ENCODE measurements around the gene SLC6A8. TPM values are rescaled to one million over a fixed set of nuclear protein-coding genes. Genes with fewer than 3 reads are reported as not detected.
"Not testable (repeated sequence)": the region's sequence is repeated elsewhere in the genome, so short reads cannot be mapped to it uniquely, and the experiment has no call there.

SLC6A8 gene
- total and polyA plus RNA-seq, 5 donors from 2014 or later, result 0.08 to 3.4 (median 0.28) TPM

- Histone ChIP-seq H3K27ac (ENCODE audit: insufficient read depth, low read length, poor library complexity, severe bottlenecking) (no peak overlapping the region), H3K36me3 (ENCODE audit: control insufficient read depth, insufficient read depth, low read length) (no peaks in the 10 kb centered on the region), H3K4me3 (ENCODE audit: low read depth, low read length) (no peak overlapping the region), H3K27me3 (ENCODE audit: control insufficient read depth, insufficient read depth, low read length) (no peaks in the 10 kb centered on the region), H3K4me1 (ENCODE audit: control insufficient read depth, insufficient read depth, low read length, poor library complexity, severe bottlenecking) (peaks cover 11% of the 10 kb centered on the region), H3K9me3 (ENCODE audit: control insufficient read depth in 2 of 2, low read length in 2 of 2) (no peaks in the 10 kb centered on the region)
- H3K4me3 Mint-ChIP-seq, result no peak overlapping the region
- H3K36me3 Mint-ChIP-seq, result no peaks in the 10 kb centered on the region
- H3K4me1 Mint-ChIP-seq, result peaks cover 0 to 19% (median under 1%) of the 10 kb centered on the region in 4 donors
- no peak overlapping the region for H3K27ac Mint-ChIP-seq
- no peaks in the 10 kb centered on the region for H3K27me3 Mint-ChIP-seq
- no peak for ATAC-seq (ENCODE audit: low read depth in 2 of 2)
- no peaks in the 10 kb centered on the region for H3K9me3 Mint-ChIP-seq
- no peak for DNase-seq
Observed at GRCh38 chrX:153740631-153741222, 53.0 kb downstream of the SLC6A8 start.

DNA sequence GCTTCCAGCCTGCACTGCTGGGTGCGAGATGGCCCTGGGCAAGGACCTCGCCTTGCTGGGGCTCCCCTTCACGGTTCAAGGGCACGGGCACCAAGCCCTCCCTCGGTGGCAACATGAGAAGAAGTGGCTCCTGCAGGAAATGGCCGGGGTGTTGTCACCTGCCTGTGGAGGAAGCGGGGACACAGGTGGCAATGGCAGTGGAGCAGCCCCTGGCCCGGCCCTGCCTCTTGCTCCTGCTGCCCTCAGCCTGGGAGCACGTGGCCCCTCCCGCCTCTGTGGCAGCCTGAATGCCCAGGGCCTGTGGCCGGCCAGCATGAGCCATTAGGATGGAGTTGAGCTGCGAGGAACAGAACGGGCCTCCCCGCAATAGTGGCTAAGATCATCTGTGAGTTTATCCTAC, 53.7 kb downstream of the SLC6A8 start:
- Mint-ChIP-seq H3K36me3 (no peaks in the 10 kb centered on the region), H3K4me1 (peaks cover 0 to 19% (median 0%) of the 10 kb centered on the region in 4 donors), H3K9me3 (no peaks in the 10 kb centered on the region), H3K27me3 (no peaks in the 10 kb centered on the region), H3K4me3 (no peak overlapping the region), H3K27ac (no peak overlapping the region)
- DNase-seq, result no peak
- H3K9me3 ChIP-seq (ENCODE audit: control insufficient read depth in 2 of 2, low read length in 2 of 2), result no peaks in the 10 kb centered on the region
- ATAC-seq (ENCODE audit: low read depth in 2 of 2), result no peak
- H3K27ac ChIP-seq (ENCODE audit: insufficient read depth, low read length, poor library complexity, severe bottlenecking), result no peak overlapping the region
- H3K4me1 ChIP-seq (ENCODE audit: control insufficient read depth, insufficient read depth, low read length, poor library complexity, severe bottlenecking), result peaks cover 11% of the 10 kb centered on the region
- no peak overlapping the region for H3K4me3 ChIP-seq (ENCODE audit: low read depth, low read length)
- H3K36me3 ChIP-seq (ENCODE audit: control insufficient read depth, insufficient read depth, low read length), result no peaks in the 10 kb centered on the region
- H3K27me3 ChIP-seq (ENCODE audit: control insufficient read depth, insufficient read depth, low read length), result no peaks in the 10 kb centered on the region

DNA sequence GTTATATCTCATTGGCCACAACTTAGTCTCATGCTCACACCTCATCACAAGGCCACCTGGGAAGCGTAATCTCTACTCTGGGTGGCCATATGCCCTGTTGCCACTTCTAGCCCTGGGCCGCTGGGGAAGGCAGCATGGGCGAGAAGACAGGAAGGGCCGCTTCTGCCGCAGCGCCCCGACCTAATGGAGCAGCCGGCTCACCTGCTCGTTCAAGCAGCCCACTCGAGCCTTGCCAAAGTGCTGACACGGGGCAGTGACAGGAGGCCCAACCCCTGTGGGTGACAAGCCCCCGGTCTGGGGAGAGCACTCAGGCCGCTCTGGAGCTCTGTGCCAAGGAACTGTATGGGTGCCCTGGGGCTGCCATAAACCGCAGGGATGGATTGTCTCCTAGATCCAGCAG, 54.4 kb downstream of the SLC6A8 start:
- H3K27me3 ChIP-seq (ENCODE audit: control insufficient read depth, insufficient read depth, low read length); H3K36me3 ChIP-seq (ENCODE audit: control insufficient read depth, insufficient read depth, low read length); H3K4me3 Mint-ChIP-seq; H3K9me3 Mint-ChIP-seq; H3K27me3 Mint-ChIP-seq; H3K27ac ChIP-seq (ENCODE audit: insufficient read depth, low read length, poor library complexity, severe bottlenecking); H3K27ac Mint-ChIP-seq; H3K36me3 Mint-ChIP-seq; ATAC-seq (ENCODE audit: low read depth in 2 of 2); DNase-seq; H3K9me3 ChIP-seq (ENCODE audit: control insufficient read depth in 2 of 2, low read length in 2 of 2); H3K4me3 ChIP-seq (ENCODE audit: low read depth, low read length): not testable (repeated sequence)
- peaks cover 0 to 19% (median 0%) of the 10 kb centered on the region in 4 donors for H3K4me1 Mint-ChIP-seq
- peaks cover 11% of the 10 kb centered on the region for H3K4me1 ChIP-seq (ENCODE audit: control insufficient read depth, insufficient read depth, low read length, poor library complexity, severe bottlenecking)

- H3K36me3 ChIP-seq (ENCODE audit: control insufficient read depth, insufficient read depth, low read length); H3K36me3 Mint-ChIP-seq; H3K27ac Mint-ChIP-seq; H3K27me3 Mint-ChIP-seq; H3K27ac ChIP-seq (ENCODE audit: insufficient read depth, low read length, poor library complexity, severe bottlenecking); H3K9me3 Mint-ChIP-seq; H3K27me3 ChIP-seq (ENCODE audit: control insufficient read depth, insufficient read depth, low read length); H3K4me3 ChIP-seq (ENCODE audit: low read depth, low read length); H3K9me3 ChIP-seq (ENCODE audit: control insufficient read depth in 2 of 2, low read length in 2 of 2); DNase-seq; ATAC-seq (ENCODE audit: low read depth in 2 of 2); H3K4me3 Mint-ChIP-seq: not testable (repeated sequence)
- peaks cover 11% of the 10 kb centered on the region for H3K4me1 ChIP-seq (ENCODE audit: control insufficient read depth, insufficient read depth, low read length, poor library complexity, severe bottlenecking)
- peaks cover 0 to 19% (median 0%) of the 10 kb centered on the region in 4 donors for H3K4me1 Mint-ChIP-seq
Observed at GRCh38 chrX:153742796-153743467, 55.2 kb downstream of the SLC6A8 start.

DNA sequence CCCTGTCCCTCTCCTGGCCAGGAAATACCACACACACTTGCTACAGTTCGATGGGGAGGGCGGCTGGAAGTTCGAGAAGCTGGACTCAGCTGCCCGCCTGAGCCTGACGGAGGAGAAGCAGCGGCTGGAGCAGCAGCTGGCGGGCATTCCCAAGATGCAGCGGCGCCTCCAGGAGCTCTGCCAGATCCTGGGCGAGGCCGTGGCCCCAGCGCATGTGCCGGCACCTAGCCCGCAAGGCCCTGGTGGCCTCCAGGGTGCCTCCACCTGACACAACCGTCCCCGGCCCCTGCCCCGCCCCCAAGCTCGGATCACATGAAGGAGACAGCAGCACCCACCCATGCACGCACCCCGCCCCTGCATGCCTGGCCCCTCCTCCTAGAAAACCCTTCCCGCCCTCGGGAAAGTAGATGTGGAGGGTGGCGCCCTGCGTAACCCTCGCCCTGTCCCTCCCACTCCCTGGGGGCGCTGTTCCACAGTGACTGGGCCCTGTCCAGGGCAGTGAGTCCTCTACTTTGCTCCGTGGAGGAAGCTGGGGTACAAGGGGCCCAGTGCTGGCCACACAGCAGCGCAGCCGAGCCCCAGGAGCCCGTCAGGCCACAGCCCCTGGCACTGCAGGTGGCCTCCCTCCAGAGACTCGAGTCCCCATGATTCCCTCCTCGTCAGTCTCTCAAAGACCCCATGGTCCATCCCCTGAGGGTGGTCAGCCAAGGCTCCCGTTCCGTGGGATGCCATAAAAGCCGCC, 55.9 kb downstream of the SLC6A8 start:
- not testable (repeated sequence) for H3K4me3 ChIP-seq (ENCODE audit: low read depth, low read length); H3K27me3 Mint-ChIP-seq; H3K4me3 Mint-ChIP-seq; H3K27ac ChIP-seq (ENCODE audit: insufficient read depth, low read length, poor library complexity, severe bottlenecking); H3K9me3 Mint-ChIP-seq; ATAC-seq (ENCODE audit: low read depth in 2 of 2); H3K36me3 ChIP-seq (ENCODE audit: control insufficient read depth, insufficient read depth, low read length); H3K27me3 ChIP-seq (ENCODE audit: control insufficient read depth, insufficient read depth, low read length); H3K9me3 ChIP-seq (ENCODE audit: control insufficient read depth in 2 of 2, low read length in 2 of 2); DNase-seq; H3K36me3 Mint-ChIP-seq; H3K27ac Mint-ChIP-seq
- peaks cover 0 to 19% (median 0%) of the 10 kb centered on the region in 4 donors for H3K4me1 Mint-ChIP-seq
- peaks cover 11% of the 10 kb centered on the region for H3K4me1 ChIP-seq (ENCODE audit: control insufficient read depth, insufficient read depth, low read length, poor library complexity, severe bottlenecking)

- H3K27me3 ChIP-seq (ENCODE audit: control insufficient read depth, insufficient read depth, low read length), result no peaks in the 10 kb centered on the region
- peak overlapping the region in 1 of 3 donors; percentile 25 for H3K27ac Mint-ChIP-seq
- H3K4me1 Mint-ChIP-seq, result peaks cover 0 to 19% (median 0%) of the 10 kb centered on the region in 4 donors
- no peak overlapping the region for H3K4me3 Mint-ChIP-seq
- no peak overlapping the region for H3K27ac ChIP-seq (ENCODE audit: insufficient read depth, low read length, poor library complexity, severe bottlenecking)
- DNase-seq (no peak), ATAC-seq (ENCODE audit: low read depth in 2 of 2) (no peak)
- H3K4me1 ChIP-seq (ENCODE audit: control insufficient read depth, insufficient read depth, low read length, poor library complexity, severe bottlenecking), result peaks cover 11% of the 10 kb centered on the region
- H3K4me3 ChIP-seq (ENCODE audit: low read depth, low read length), result no peak overlapping the region
- H3K9me3 Mint-ChIP-seq, result no peaks in the 10 kb centered on the region
- no peaks in the 10 kb centered on the region for H3K36me3 ChIP-seq (ENCODE audit: control insufficient read depth, insufficient read depth, low read length)
- H3K27me3 Mint-ChIP-seq, result peaks cover 5% of the 10 kb centered on the region
- no peaks in the 10 kb centered on the region for H3K9me3 ChIP-seq (ENCODE audit: control insufficient read depth in 2 of 2, low read length in 2 of 2)
- no peaks in the 10 kb centered on the region for H3K36me3 Mint-ChIP-seq
Observed at GRCh38 chrX:153744210-153745066, 56.7 kb downstream of the SLC6A8 start.

- not testable (repeated sequence) for H3K9me3 ChIP-seq (ENCODE audit: control insufficient read depth in 2 of 2, low read length in 2 of 2); H3K27me3 ChIP-seq (ENCODE audit: control insufficient read depth, insufficient read depth, low read length); H3K27ac ChIP-seq (ENCODE audit: insufficient read depth, low read length, poor library complexity, severe bottlenecking); H3K36me3 Mint-ChIP-seq; DNase-seq; H3K4me3 Mint-ChIP-seq; H3K4me3 ChIP-seq (ENCODE audit: low read depth, low read length); H3K9me3 Mint-ChIP-seq; ATAC-seq (ENCODE audit: low read depth in 2 of 2); H3K36me3 ChIP-seq (ENCODE audit: control insufficient read depth, insufficient read depth, low read length); H3K27me3 Mint-ChIP-seq; H3K27ac Mint-ChIP-seq
- H3K4me1 ChIP-seq (ENCODE audit: control insufficient read depth, insufficient read depth, low read length, poor library complexity, severe bottlenecking), result peaks cover 11% of the 10 kb centered on the region
- peaks cover 0 to 14% (median 0%) of the 10 kb centered on the region in 4 donors for H3K4me1 Mint-ChIP-seq
Observed at GRCh38 chrX:153745067-153745433, 57.3 kb downstream of the SLC6A8 start.
